ENCODE results near the gene KCNN3. TPM values are rescaled to one million over a fixed set of nuclear protein-coding genes. Genes with fewer than 3 reads are reported as not detected.

KCNN3 gene
- total RNA-seq, 4 donors from 2014 or later: under 0.01 to 0.57 (median 0.08) TPM

- TF ChIP-seq, protein P1, sequence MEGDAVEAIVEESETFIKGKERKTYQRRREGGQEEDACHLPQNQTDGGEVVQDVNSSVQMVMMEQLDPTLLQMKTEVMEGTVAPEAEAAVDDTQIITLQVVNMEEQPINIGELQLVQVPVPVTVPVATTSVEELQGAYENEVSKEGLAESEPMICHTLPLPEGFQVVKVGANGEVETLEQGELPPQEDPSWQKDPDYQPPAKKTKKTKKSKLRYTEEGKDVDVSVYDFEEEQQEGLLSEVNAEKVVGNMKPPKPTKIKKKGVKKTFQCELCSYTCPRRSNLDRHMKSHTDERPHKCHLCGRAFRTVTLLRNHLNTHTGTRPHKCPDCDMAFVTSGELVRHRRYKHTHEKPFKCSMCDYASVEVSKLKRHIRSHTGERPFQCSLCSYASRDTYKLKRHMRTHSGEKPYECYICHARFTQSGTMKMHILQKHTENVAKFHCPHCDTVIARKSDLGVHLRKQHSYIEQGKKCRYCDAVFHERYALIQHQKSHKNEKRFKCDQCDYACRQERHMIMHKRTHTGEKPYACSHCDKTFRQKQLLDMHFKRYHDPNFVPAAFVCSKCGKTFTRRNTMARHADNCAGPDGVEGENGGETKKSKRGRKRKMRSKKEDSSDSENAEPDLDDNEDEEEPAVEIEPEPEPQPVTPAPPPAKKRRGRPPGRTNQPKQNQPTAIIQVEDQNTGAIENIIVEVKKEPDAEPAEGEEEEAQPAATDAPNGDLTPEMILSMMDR (IDR thresholded peaks at IDR 0.05; ENCODE audit: low read depth): no peak
Measured at GRCh38 chr1:154755858-154756730, 114.0 kb downstream of the KCNN3 start.

GRCh38 chr1:154753426-154753825 is 116.7 kb downstream of the KCNN3 start:
- TF ChIP-seq, protein P1 (IDR thresholded peaks at IDR 0.05; ENCODE audit: low read depth): no peak

DNA sequence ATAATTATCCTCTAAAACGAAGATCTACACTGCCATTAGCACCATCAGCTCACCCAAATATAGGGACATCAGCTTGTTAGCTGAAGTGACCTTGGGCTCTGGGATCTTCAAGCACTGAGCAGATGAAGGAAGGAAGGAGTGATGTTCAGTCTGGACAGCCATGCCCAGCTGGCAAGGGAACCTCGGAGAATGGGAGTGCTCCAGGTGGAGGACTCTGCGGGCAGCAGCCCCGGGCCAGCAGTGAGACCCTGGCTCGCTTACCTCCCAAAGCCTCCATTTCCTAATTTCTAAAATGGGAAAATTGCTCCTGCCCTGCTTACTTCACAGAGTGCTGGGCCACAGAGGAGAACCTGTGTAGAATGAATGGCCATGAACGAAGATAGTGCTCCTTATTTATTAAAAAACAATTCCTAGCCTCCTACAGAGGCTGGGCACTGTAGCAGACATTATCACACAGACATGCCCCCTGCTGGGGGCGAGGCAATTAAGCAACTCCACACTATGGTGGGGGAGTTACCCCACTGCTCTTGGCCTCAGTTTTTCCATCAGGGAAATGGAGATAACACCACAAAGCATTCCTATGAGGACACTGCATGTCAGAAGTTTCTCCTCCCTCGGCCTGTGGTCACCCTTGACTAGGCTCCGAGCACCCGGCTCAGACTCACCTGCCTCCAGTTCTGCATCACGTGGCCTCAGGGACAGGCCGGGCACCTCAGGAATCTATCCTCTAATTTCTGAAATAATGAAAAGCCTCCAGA is 117.6 kb downstream of the KCNN3 start:
- TF ChIP-seq, protein P1 (IDR thresholded peaks at IDR 0.05; ENCODE audit: low read depth): no peak

DNA sequence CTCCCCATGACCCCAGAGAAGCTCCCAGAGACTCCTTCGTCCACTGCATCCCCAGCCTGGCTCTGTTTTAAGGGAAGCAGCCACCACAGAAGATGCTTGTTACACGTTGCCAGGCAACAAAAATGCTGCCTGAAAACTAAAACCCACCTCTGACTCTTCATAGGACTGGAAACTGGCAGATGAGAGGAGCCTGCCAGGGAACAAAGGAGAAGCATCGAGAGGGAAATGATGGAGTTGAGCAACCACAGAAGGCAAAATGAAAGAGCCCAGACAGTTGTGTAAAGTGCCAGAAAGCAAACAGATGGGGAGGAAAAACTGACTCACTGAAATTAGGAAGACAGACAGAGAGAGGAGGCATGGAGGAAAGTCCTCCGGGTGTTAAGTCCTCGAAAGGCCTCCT is 118.4 kb downstream of the KCNN3 start:
- TF ChIP-seq, protein P1 (IDR thresholded peaks at IDR 0.05; ENCODE audit: low read depth): no peak

GRCh38 chr1:154750681-154751665 is 119.1 kb downstream of the KCNN3 start:
- TF ChIP-seq, protein P1 (IDR thresholded peaks at IDR 0.05; ENCODE audit: low read depth): no peak

DNA sequence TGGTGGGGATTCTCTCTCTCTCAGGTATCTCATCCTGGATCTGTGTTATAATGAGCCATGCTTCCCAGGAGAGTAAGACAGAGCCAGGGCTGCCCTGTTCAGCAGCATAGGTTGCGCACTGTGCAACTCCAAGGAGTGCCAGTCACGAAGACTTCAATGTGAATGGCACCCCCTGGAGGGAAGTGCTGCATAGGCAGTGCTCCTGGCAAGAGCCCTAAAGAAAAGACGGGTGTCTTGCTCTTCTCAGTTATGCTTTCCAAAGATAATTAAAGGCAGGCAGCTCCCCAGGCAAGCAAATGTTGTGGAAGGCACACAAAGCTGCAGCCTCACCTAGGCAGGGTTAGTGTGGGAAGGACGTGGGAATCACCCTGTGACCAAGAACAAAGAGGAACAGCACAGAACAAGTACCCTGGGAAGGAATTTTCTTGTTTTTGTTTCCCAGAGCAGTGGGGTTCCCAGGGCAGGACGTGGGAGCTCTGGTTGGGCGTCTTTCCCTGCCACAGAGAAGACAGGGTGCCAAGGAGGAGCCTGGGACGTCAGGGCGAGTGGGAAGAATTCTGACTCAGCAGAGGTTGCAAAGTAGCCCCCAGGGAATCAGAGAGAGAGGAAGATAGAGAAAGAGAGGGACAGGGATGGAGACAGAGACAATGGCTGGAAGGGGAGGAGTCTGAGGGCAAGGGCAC is 120.9 kb downstream of the KCNN3 start:
- TF ChIP-seq, protein P1 (IDR thresholded peaks at IDR 0.05; ENCODE audit: low read depth): no peak
